OCI-LY7 (cell line): ENCODE results near the gene LRRC74A. TPM values are rescaled to one million over a fixed set of nuclear protein-coding genes. Genes with fewer than 3 reads are reported as not detected.

ENCODE experiments used
- BruUV-seq: library from RNA; stranded (reverse); fragments of 400-500 nt; replicated peaks from 2 replicates; lab custom pipeline; 2021; lab: Mats Ljungman, UMichigan
- CTCF ChIA-PET: fragments of 300-600 bp; sonication (Branson Sonifier 250); formaldehyde crosslinking; loops from one replicate; lab custom pipeline; 2022; ENCODE audit warnings: antibody characterized with exemption; ENCODE audit not compliant: unreplicated experiment; lab: Charles Lee
- POLR2A ChIA-PET: fragments of 300-600 bp; sonication (Branson Sonifier 250); formaldehyde crosslinking; loops from one replicate; lab custom pipeline; 2022; ENCODE audit warnings: antibody characterized with exemption; lab: Charles Lee
- DNase-seq: peaks from one replicate; pipeline ENCODE4 v3.0.0-alpha.2; 2015; ENCODE audit warnings: low spot score
- H2AFZ ChIP-seq: fragments of 200-600 bp; sonication (generic), shearing (Covaris generic); 2 replicates; pipeline ENCODE4 v1.6.1; 2014; ENCODE audit warnings: mild to moderate bottlenecking, antibody characterized with exemption, low read length, moderate library complexity
- H3K27ac ChIP-seq: fragments of 200-600 bp; sonication (generic); 2 replicates; pipeline ENCODE4 v1.5.1; 2014; ENCODE audit warnings: mixed run types, low read depth, mild to moderate bottlenecking, moderate library complexity, low read length, inconsistent platforms; ENCODE audit not compliant: poor library complexity, severe bottlenecking
- H3K36me3 ChIP-seq: fragments of 200-600 bp; sonication (generic); 2 replicates; pipeline ENCODE4 v1.6.1; 2014; ENCODE audit warnings: mild to moderate bottlenecking, antibody characterized with exemption, low read length, moderate library complexity, mixed read lengths; ENCODE audit not compliant: insufficient read depth
- H3K4me1 ChIP-seq: fragments of 200-600 bp; sonication (generic); 2 replicates; pipeline ENCODE4 v1.5.1; 2014; ENCODE audit warnings: mild to moderate bottlenecking, low read length; ENCODE audit not compliant: insufficient read depth, poor library complexity, severe bottlenecking
- H3K4me2 ChIP-seq: fragments of 200-600 bp; sonication (generic); 2 replicates; pipeline ENCODE4 v1.6.1; 2014; ENCODE audit warnings: mild to moderate bottlenecking, low read length
- H3K4me3 ChIP-seq: fragments of 200-600 bp; sonication (generic); 2 replicates; pipeline ENCODE4 v1.5.1; 2014; ENCODE audit warnings: mild to moderate bottlenecking, low read depth, low read length; ENCODE audit not compliant: poor library complexity, severe bottlenecking
- H3K79me2 ChIP-seq: fragments of 200-600 bp; sonication (generic); 2 replicates; pipeline ENCODE4 v1.6.1; 2016; ENCODE audit warnings: low read depth, mild to moderate bottlenecking, low read length, moderate library complexity, mixed read lengths; ENCODE audit not compliant: insufficient read depth
- H3K9me2 ChIP-seq: fragments of 200-600 bp; sonication (generic); 2 replicates; pipeline ENCODE4 v1.6.1; 2016; ENCODE audit warnings: mild to moderate bottlenecking, low read length, mixed read lengths; ENCODE audit not compliant: insufficient read depth
- H3K9me3 ChIP-seq: fragments of 200-600 bp; sonication (generic); 2 replicates; pipeline ENCODE4 v1.6.1; 2014; ENCODE audit warnings: mild to moderate bottlenecking, mixed run types, low read length, mixed read lengths
- H4K20me1 ChIP-seq: fragments of 200-600 bp; sonication (generic); 2 replicates; pipeline ENCODE4 v1.6.1; 2014; ENCODE audit warnings: mild to moderate bottlenecking, antibody characterized with exemption, low read length, moderate library complexity, mixed read lengths; ENCODE audit not compliant: insufficient read depth
- EZH2phosphoT487 ChIP-seq: fragments of 200-600 bp; sonication (generic); IDR thresholded peaks from 2 replicates; pipeline ENCODE4 v1.6.1; 2018; ENCODE audit warnings: low read depth, borderline replicate concordance, mild to moderate bottlenecking, mixed run types, antibody characterized with exemption, low read length, moderate library complexity, mixed read lengths
- intact Hi-C: fragments of 100-400 bp; cut with micrococcal nuclease; formaldehyde crosslinking; loops from one replicate; pipeline ENCODE4 v1.10.0; 2022; ENCODE audit not compliant: unreplicated experiment
- total RNA-seq, 2 experiments: library from RNA; depleted of rRNA in 1 of 2; stranded (reverse); fragments of >200 nt in 1 of 2; shearing (Covaris generic) in 1 of 2; gene quantifications; 2 replicates each; pipeline ENCODE4 v1.2.3, GENCODE V29; 2014 to 2022
- TF ChIP-seq, protein P1 (sequence below): fragments of 200-600 bp; sonication (generic); conservative IDR thresholded peaks from 2 replicates; pipeline ENCODE4 v1.5.1; 2014; ENCODE audit warnings: mild to moderate bottlenecking, antibody characterized with exemption, low read length, moderate library complexity, mixed read lengths

LRRC74A gene
- total RNA-seq, 2 experiments from 2014 or later: not detected

DNA sequence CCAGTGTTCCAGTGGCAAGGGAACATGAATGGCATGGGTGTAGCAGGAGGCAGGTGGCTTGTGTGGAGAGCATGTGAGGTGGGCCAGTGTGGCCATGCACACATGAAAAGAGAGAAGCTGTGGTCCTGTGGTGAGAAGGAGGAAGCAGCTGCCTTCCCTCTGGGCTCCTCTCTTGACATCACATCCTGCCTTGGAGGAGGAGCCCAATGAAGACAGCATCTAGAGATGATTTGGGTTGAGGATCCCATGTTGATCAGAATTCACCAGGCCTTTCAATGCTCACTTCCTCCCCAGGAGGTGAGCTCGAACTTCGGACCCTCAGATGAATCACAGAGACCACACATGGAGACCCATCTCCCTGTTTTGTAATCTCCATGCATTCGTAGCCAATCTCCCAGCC, 82.6 kb downstream of the LRRC74A start:
- intact Hi-C loops: no loop called here
- Histone ChIP-seq H3K27ac (no peak overlapping the region), H3K4me2 (no peak overlapping the region), H3K4me1 (peaks cover 21% of the 10 kb centered on the region), H4K20me1 (no peaks in the 10 kb centered on the region), H3K79me2 (no peaks in the 10 kb centered on the region), H3K9me2 (no peaks in the 10 kb centered on the region), H3K36me3 (no peaks in the 10 kb centered on the region), H2AFZ (peak overlapping the region; percentile 44; the same call in 1 of the 2 replicates), H3K4me3 (no peak overlapping the region), H3K9me3 (no peaks in the 10 kb centered on the region)
- CTCF ChIA-PET: interaction anchor here (0.5 kb wide), 1 partner anchor 39 kb away, joined by 3 read pairs; no protein-coding TSS in a partner anchor
- TF ChIP-seq EZH2phosphoT487: no peak
- TF ChIP-seq, protein P1, sequence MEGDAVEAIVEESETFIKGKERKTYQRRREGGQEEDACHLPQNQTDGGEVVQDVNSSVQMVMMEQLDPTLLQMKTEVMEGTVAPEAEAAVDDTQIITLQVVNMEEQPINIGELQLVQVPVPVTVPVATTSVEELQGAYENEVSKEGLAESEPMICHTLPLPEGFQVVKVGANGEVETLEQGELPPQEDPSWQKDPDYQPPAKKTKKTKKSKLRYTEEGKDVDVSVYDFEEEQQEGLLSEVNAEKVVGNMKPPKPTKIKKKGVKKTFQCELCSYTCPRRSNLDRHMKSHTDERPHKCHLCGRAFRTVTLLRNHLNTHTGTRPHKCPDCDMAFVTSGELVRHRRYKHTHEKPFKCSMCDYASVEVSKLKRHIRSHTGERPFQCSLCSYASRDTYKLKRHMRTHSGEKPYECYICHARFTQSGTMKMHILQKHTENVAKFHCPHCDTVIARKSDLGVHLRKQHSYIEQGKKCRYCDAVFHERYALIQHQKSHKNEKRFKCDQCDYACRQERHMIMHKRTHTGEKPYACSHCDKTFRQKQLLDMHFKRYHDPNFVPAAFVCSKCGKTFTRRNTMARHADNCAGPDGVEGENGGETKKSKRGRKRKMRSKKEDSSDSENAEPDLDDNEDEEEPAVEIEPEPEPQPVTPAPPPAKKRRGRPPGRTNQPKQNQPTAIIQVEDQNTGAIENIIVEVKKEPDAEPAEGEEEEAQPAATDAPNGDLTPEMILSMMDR: no peak
- POLR2A ChIA-PET: interaction anchor here (0.7 kb wide), 1 partner anchor 193 kb away, joined by 4 read pairs; no protein-coding TSS in a partner anchor
- no TSS peak for BruUV-seq
- peak; percentile 50 for DNase-seq

DNA sequence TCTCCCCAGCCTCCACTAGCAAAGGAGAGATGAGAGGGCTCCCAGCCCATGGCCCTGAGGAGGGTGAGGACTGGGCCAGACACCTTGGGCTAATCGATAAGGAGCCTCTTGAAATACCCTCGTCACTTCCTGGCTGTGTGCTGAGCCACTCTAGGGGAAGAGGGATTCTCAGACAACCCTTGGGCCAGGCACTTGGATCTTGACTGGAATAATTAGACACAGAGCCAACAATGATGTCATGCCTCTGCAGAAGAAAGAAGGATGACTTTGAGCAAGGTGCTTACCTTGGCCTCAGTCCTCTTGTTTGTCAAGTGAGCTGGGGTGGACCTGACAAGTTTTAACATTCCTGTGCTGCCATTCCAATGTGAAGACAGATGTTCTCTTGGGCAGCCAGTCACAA, 83.1 kb downstream of the LRRC74A start:
- Histone ChIP-seq H3K4me3 (no peak overlapping the region), H3K79me2 (no peaks in the 10 kb centered on the region), H4K20me1 (no peaks in the 10 kb centered on the region), H3K9me3 (no peaks in the 10 kb centered on the region), H3K36me3 (no peaks in the 10 kb centered on the region), H3K4me1 (peaks cover 20% of the 10 kb centered on the region), H3K9me2 (no peaks in the 10 kb centered on the region), H2AFZ (0 out of 2 replicates have a peak overlapping the region, but pooled peaks have one; percentile 44), H3K4me2 (no peak overlapping the region), H3K27ac (no peak overlapping the region)
- TF ChIP-seq, protein P1: no peak
- TF ChIP-seq EZH2phosphoT487: no peak
- intact Hi-C loops: no loop called here
- ChIA-PET POLR2A (interaction anchor here (1.0 kb wide), 1 partner anchor 33 kb away, joined by 3 read pairs; no protein-coding TSS in a partner anchor), CTCF (no interaction called here)
- BruUV-seq: no TSS peak
- no peak for DNase-seq

DNA sequence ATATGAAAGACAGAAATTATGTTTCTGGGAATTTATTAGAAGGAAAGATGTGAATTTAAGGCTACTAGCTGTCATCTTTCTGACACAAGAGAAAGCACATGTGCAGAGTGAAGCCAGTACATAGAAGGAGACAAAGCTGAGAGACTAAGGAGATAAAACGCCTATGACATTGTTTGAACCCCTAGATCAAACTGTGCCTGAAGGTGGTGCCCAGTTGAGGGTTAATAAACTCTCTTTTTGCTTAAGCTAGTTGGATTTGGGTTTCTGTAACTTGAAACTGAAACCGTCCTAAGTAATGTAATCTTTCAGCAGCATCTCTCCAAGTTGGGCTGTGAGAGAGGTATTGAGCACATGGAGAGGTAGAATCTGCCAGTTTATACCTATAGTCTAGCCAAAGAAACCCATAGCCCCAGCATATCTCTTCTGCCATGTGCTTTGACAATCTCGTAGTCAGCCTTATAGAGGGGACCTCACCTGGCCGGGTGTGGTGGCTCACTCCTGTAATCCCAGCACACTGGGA, 84.2 kb downstream of the LRRC74A start:
- Histone ChIP-seq H3K27ac (no peak overlapping the region), H3K36me3 (no peaks in the 10 kb centered on the region), H3K9me3 (no peaks in the 10 kb centered on the region), H3K4me3 (no peak overlapping the region), H3K9me2 (no peaks in the 10 kb centered on the region), H3K4me1 (peaks cover 9% of the 10 kb centered on the region), H3K4me2 (no peak overlapping the region), H4K20me1 (no peaks in the 10 kb centered on the region), H2AFZ (no peak overlapping the region), H3K79me2 (no peaks in the 10 kb centered on the region)
- no peak for DNase-seq
- no TSS peak for BruUV-seq
- TF ChIP-seq, protein P1: no peak
- no peak for TF ChIP-seq EZH2phosphoT487
- ChIA-PET CTCF (no interaction called here), POLR2A (interaction anchor here (1.0 kb wide), 1 partner anchor 35 kb away, joined by 3 read pairs; no protein-coding TSS in a partner anchor)
- intact Hi-C loops: loop anchor here (5.0 kb wide), 1 partner anchor 37 kb away; no protein-coding TSS in a partner anchor
